ENCODE data around the gene HTR1B.

DNA sequence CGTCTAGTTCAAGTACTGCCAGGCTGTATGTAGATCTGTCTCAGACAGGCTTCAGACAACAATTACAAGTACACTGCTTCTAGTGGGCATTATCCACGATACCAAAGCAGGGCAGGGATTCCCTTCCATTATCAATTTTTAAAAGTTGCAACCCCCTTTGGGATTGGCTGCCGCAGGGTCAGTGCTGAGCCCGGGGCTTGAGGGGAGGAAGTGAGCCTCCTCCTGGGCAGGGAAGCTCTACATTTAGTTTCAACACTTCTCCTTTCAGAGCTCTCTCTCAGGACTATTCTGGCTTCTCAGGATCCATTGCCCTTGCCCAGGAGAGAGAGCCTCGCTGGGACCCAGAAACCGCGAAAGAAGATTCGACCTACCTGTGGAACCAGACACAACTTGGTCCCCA lies 1.5 kb downstream of the HTR1B start:
- TF ChIP-seq CTCF (conservative IDR thresholded peaks at IDR 0.05; ENCODE audit: low read length): no peak
- no peak for TF ChIP-seq EZH2phosphoT487 (IDR thresholded peaks at IDR 0.05; ENCODE audit: borderline replicate concordance)
